HEK293T (cell line): Measurements from ENCODE around the gene ALG1L2.
"Not testable (repeated sequence)": the region's sequence is repeated elsewhere in the genome, so short reads cannot be mapped to it uniquely, and the experiment has no call there.

Source experiments
- SP1 ChIP-seq: fragments of 450-650 bp; IDR thresholded peaks from 2 replicates; pipeline ENCODE4 v1.6.1; 2017
- TARDBP ChIP-seq: fragments of 450-650 bp; IDR thresholded peaks from 2 replicates; pipeline ENCODE4 v1.6.1; 2016
- ZNF384 ChIP-seq: fragments of 450-650 bp; IDR thresholded peaks from 2 replicates; pipeline ENCODE4 v1.6.1; 2016
- TF ChIP-seq, protein P1 (sequence below): fragments of 450-650 bp; IDR thresholded peaks from 2 replicates; pipeline ENCODE4 v1.6.1; 2016

DNA sequence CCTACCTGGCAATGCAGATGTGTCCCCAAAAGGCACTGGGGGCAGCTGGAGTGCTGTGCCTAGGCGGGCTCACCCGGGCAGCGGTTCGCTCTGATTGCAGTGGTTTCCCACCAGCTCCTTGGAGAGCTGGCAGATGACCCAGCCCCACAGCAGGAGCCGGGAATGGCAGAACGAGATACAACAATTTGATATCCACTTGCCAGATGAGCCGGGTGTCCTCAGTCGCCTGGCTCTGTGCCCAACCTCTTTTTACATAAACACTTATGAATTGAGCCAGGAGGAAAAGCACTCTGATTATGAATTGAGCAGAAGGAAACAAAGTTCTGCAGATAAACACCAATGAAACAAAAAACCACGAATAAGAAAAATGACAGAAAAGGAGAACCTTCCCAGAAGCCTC, 38.2 kb downstream of the ALG1L2 start:
- TF ChIP-seq ZNF384, SP1, TARDBP: not testable (repeated sequence)
- TF ChIP-seq, protein P1, sequence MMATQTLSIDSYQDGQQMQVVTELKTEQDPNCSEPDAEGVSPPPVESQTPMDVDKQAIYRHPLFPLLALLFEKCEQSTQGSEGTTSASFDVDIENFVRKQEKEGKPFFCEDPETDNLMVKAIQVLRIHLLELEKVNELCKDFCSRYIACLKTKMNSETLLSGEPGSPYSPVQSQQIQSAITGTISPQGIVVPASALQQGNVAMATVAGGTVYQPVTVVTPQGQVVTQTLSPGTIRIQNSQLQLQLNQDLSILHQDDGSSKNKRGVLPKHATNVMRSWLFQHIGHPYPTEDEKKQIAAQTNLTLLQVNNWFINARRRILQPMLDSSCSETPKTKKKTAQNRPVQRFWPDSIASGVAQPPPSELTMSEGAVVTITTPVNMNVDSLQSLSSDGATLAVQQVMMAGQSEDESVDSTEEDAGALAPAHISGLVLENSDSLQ: not testable (repeated sequence)
